ENCODE measurements around the gene CENPK. TPM values are rescaled to one million over a fixed set of nuclear protein-coding genes. Genes with fewer than 3 reads are reported as not detected.
"Not testable (repeated sequence)": the region's sequence is repeated elsewhere in the genome, so short reads cannot be mapped to it uniquely, and the experiment has no call there.

The CENPK gene, protein sequence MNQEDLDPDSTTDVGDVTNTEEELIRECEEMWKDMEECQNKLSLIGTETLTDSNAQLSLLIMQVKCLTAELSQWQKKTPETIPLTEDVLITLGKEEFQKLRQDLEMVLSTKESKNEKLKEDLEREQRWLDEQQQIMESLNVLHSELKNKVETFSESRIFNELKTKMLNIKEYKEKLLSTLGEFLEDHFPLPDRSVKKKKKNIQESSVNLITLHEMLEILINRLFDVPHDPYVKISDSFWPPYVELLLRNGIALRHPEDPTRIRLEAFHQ
- polyA plus RNA-seq (2013, experiment 1 of 2) = 32.7 TPM
- 43.0 TPM for polyA plus RNA-seq (2013, experiment 2 of 2)

GRCh38 chr5:65562731-65563701 is at the start of gene CENPK, which contains the start of gene PPWD1:
TSS of gene CENPK (minus strand) at chr5:65563168. CDS start at chr5:65554907, 8,261 bp downstream.
TSS of gene PPWD1 (plus strand) at chr5:65563296. CDS start at chr5:65563311, 15 bp downstream.
- H3K4me3 ChIP-seq (ENCODE audit: extremely low read depth, insufficient read depth, low read length, poor library complexity, severe bottlenecking) = peak within 1 kb of the TSS; percentile 91
- H3K27ac ChIP-seq (ENCODE audit: low read depth, low read length, severe bottlenecking) = peak within 1 kb of the TSS; percentile 97
- no peaks in the 10 kb centered on the region for H3K4me1 ChIP-seq (ENCODE audit: control insufficient read depth, insufficient read depth, low read length, poor library complexity, severe bottlenecking)
- H3K9me3 ChIP-seq (ENCODE audit: control insufficient read depth, low read length) = no peaks in the 10 kb centered on the region
- peaks cover 14% of the 10 kb centered on the region for H3K36me3 ChIP-seq (ENCODE audit: control insufficient read depth, insufficient read depth, low read length)
- 0% methylated on average over 30 to 32 of the region's 54 CpGs for WGBS, 2 experiments (ENCODE audit: insufficient coverage in 2 of 2)

DNA sequence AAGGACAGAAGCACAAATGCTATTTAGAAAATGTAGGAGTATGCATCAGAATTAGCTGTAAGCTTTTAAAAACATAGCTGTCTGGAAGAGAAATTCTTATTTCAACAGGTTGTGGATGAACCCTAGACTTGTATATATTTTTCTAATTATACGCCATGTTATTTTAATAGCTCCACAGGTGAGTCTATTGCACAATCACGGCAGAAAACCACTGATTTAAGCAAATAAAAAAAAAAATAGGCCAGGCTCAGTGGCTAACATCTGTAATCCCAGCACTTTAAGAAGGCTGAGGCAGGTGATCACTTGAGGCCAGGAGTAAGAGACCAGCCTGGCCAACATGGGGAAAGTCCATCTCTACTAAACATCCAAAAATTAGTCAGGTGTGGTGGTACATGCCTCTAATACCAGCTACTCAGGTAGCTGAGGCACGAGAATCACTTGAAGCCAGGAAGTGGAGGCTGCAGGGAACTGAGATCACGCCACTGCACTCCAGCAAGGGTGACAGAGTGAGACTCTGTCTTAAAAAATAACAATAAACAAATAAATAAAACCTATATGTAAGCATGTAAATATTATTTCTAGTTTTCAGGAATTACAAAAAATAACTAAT is 49.4 kb upstream of the CENPK start:
- WGBS, 2 experiments (ENCODE audit: insufficient coverage in 2 of 2) = 100% methylated on average over 1 of the region's 4 CpGs
- no peaks in the 10 kb centered on the region for H3K9me3 ChIP-seq (ENCODE audit: control insufficient read depth, low read length)
- H3K4me1 ChIP-seq (ENCODE audit: control insufficient read depth, insufficient read depth, low read length, poor library complexity, severe bottlenecking) = no peaks in the 10 kb centered on the region
- no peak overlapping the region for H3K27ac ChIP-seq (ENCODE audit: low read depth, low read length, severe bottlenecking)
- H3K4me3 ChIP-seq (ENCODE audit: extremely low read depth, insufficient read depth, low read length, poor library complexity, severe bottlenecking) = no peak overlapping the region
- H3K36me3 ChIP-seq (ENCODE audit: control insufficient read depth, insufficient read depth, low read length) = peaks cover 46% of the 10 kb centered on the region

DNA sequence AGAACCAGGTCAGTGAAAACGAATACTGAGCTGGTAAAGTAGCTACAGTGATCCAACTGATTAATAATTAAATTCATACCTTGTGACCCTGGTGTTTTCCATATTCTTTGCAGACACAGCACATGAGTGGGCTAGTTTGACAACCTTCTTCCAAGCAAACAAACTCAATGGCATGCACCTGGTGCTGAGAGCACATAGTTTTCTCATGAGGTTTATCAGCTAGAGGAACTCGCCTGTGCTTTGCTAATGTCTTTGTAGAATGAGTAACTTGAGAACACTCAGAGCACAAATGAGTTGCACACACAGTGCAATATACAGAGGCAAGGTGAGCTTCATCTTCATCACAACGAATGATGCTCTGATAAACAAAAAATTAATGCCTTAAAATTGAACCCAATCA is 48.6 kb upstream of the CENPK start:
- H3K27ac ChIP-seq (ENCODE audit: low read depth, low read length, severe bottlenecking) = no peak overlapping the region
- WGBS, 2 experiments (ENCODE audit: insufficient coverage in 2 of 2) = no CpG with 5 or more reads among the region's 3 CpGs

DNA sequence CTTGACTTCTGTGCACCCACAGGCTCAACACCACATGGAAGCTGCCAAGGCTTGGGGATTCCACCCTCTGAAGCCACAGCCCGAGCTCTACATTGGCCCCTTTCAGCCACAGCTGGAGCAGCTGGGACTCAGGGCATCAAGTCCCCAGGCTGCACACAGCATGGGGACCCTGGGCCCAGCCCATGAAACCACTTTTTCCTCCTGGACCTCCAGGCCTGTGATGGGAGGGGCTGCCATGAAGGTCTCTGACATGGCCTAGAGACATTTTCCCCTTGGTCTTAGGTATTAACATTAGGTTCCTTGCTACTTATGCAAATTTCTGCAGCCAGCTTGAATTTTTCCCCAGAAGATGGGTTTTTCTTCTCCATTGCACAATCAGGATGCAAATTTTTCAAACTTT is 38.8 kb upstream of the CENPK start:
- H3K4me1 ChIP-seq (ENCODE audit: control insufficient read depth, insufficient read depth, low read length, poor library complexity, severe bottlenecking); H3K9me3 ChIP-seq (ENCODE audit: control insufficient read depth, low read length); H3K27ac ChIP-seq (ENCODE audit: low read depth, low read length, severe bottlenecking); H3K4me3 ChIP-seq (ENCODE audit: extremely low read depth, insufficient read depth, low read length, poor library complexity, severe bottlenecking): not testable (repeated sequence)
- H3K36me3 ChIP-seq (ENCODE audit: control insufficient read depth, insufficient read depth, low read length) = peaks cover 76% of the 10 kb centered on the region
- WGBS, 2 experiments (ENCODE audit: insufficient coverage in 2 of 2) = 100% methylated on average over 1 of the region's 1 CpG; no CpG with 5 or more reads in 1 of the 2 experiments

More for the DNA sequence above, 48.6 kb upstream of the CENPK start:
- H3K4me1 ChIP-seq (ENCODE audit: control insufficient read depth, insufficient read depth, low read length, poor library complexity, severe bottlenecking) = no peaks in the 10 kb centered on the region
- H3K36me3 ChIP-seq (ENCODE audit: control insufficient read depth, insufficient read depth, low read length) = peaks cover 51% of the 10 kb centered on the region
- no peak overlapping the region for H3K4me3 ChIP-seq (ENCODE audit: extremely low read depth, insufficient read depth, low read length, poor library complexity, severe bottlenecking)
- H3K9me3 ChIP-seq (ENCODE audit: control insufficient read depth, low read length) = no peaks in the 10 kb centered on the region

DNA sequence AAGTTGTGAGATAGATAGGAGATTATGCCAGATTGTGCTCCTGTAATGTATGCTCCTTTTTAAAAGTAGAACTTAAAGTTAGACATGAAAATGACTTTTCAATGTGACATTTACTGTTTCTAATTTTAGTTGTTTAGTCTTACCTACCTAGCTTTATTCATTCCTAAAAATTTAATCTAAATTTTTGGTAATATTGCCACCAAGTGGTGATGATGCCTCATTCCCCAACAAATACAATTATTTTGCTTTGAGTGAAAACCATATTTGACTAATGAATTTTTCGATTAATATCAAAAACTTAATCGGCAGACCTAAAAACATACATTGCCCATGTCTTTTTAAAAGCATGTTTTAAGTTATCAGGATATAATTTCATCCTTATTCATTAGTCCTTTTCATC is 25.7 kb upstream of the CENPK start:
- WGBS, 2 experiments (ENCODE audit: insufficient coverage in 2 of 2) = no CpG with 5 or more reads among the region's 2 CpGs
- Histone ChIP-seq H3K36me3 (ENCODE audit: control insufficient read depth, insufficient read depth, low read length) (peaks cover 40% of the 10 kb centered on the region), H3K4me3 (ENCODE audit: extremely low read depth, insufficient read depth, low read length, poor library complexity, severe bottlenecking) (no peak overlapping the region)

DNA sequence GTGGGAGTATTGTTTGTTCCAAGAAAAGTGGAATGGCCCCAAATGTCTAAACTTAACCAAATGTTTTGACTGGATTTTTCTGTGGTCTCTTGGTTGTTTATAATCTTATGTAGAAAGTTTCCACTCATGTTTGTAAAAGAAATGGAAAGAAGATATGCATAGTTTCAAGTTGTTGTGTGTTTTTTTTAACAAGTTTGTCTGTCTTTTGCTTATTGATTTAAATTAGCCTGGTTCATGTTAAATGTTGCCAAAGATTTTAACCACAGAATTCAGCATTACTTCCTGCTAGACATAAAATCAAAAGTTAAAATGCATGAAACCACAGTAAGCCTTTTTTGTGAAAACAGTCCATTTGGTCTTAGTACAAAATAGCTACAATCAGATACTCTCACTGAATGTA is 14.2 kb upstream of the CENPK start:
- H3K9me3 ChIP-seq (ENCODE audit: control insufficient read depth, low read length) = no peaks in the 10 kb centered on the region
- H3K27ac ChIP-seq (ENCODE audit: low read depth, low read length, severe bottlenecking) = no peak overlapping the region
- H3K4me1 ChIP-seq (ENCODE audit: control insufficient read depth, insufficient read depth, low read length, poor library complexity, severe bottlenecking) = no peaks in the 10 kb centered on the region
- H3K36me3 ChIP-seq (ENCODE audit: control insufficient read depth, insufficient read depth, low read length) = peaks cover 44% of the 10 kb centered on the region
- H3K4me3 ChIP-seq (ENCODE audit: extremely low read depth, insufficient read depth, low read length, poor library complexity, severe bottlenecking) = no peak overlapping the region

More for the DNA sequence above, 25.7 kb upstream of the CENPK start:
- Histone ChIP-seq H3K4me1 (ENCODE audit: control insufficient read depth, insufficient read depth, low read length, poor library complexity, severe bottlenecking) (no peaks in the 10 kb centered on the region), H3K27ac (ENCODE audit: low read depth, low read length, severe bottlenecking) (no peak overlapping the region), H3K9me3 (ENCODE audit: control insufficient read depth, low read length) (no peaks in the 10 kb centered on the region)

- no peak overlapping the region for H3K27ac ChIP-seq (ENCODE audit: low read depth, low read length, severe bottlenecking)
- H3K36me3 ChIP-seq (ENCODE audit: control insufficient read depth, insufficient read depth, low read length) = peaks cover 26% of the 10 kb centered on the region
- 96 to 100% methylated on average over 1 to 2 of the region's 2 CpGs for WGBS, 2 experiments (ENCODE audit: insufficient coverage in 2 of 2)
- no peaks in the 10 kb centered on the region for H3K4me1 ChIP-seq (ENCODE audit: control insufficient read depth, insufficient read depth, low read length, poor library complexity, severe bottlenecking)
- H3K9me3 ChIP-seq (ENCODE audit: control insufficient read depth, low read length) = no peaks in the 10 kb centered on the region
- H3K4me3 ChIP-seq (ENCODE audit: extremely low read depth, insufficient read depth, low read length, poor library complexity, severe bottlenecking) = no peak overlapping the region
Measured at GRCh38 chr5:65570598-65571226, 7.7 kb upstream of the CENPK start.

GRCh38 chr5:65566505-65566904 is 3.5 kb upstream of the CENPK start:
- Histone ChIP-seq H3K27ac (ENCODE audit: low read depth, low read length, severe bottlenecking) (no peak overlapping the region), H3K9me3 (ENCODE audit: control insufficient read depth, low read length) (no peaks in the 10 kb centered on the region), H3K4me1 (ENCODE audit: control insufficient read depth, insufficient read depth, low read length, poor library complexity, severe bottlenecking) (no peaks in the 10 kb centered on the region), H3K4me3 (ENCODE audit: extremely low read depth, insufficient read depth, low read length, poor library complexity, severe bottlenecking) (no peak overlapping the region), H3K36me3 (ENCODE audit: control insufficient read depth, insufficient read depth, low read length) (peaks cover 14% of the 10 kb centered on the region)
- WGBS, 2 experiments (ENCODE audit: insufficient coverage in 2 of 2) = 94 to 100% methylated on average over 3 to 5 of the region's 5 CpGs

- H3K27ac ChIP-seq (ENCODE audit: low read depth, low read length, severe bottlenecking) = peak overlapping the region; percentile 97
- no peaks in the 10 kb centered on the region for H3K9me3 ChIP-seq (ENCODE audit: control insufficient read depth, low read length)
- WGBS, 2 experiments (ENCODE audit: insufficient coverage in 2 of 2) = 35 to 45% methylated on average over 4 to 5 of the region's 11 CpGs
- peak overlapping the region; percentile 91 for H3K4me3 ChIP-seq (ENCODE audit: extremely low read depth, insufficient read depth, low read length, poor library complexity, severe bottlenecking)
- H3K36me3 ChIP-seq (ENCODE audit: control insufficient read depth, insufficient read depth, low read length) = peaks cover 7% of the 10 kb centered on the region
- no peaks in the 10 kb centered on the region for H3K4me1 ChIP-seq (ENCODE audit: control insufficient read depth, insufficient read depth, low read length, poor library complexity, severe bottlenecking)
Measured at GRCh38 chr5:65563777-65564176, 809 bp upstream of the CENPK start.

GRCh38 chr5:65556718-65557117 is 6.2 kb downstream of the CENPK start:
- WGBS, 2 experiments (ENCODE audit: insufficient coverage in 2 of 2) = no CpG with 5 or more reads among the region's 3 CpGs

More at GRCh38 chr5:65556718-65557117, 6.2 kb downstream of the CENPK start:
- H3K36me3 ChIP-seq (ENCODE audit: control insufficient read depth, insufficient read depth, low read length) = peaks cover 40% of the 10 kb centered on the region
- no peak overlapping the region for H3K27ac ChIP-seq (ENCODE audit: low read depth, low read length, severe bottlenecking)
- H3K4me1 ChIP-seq (ENCODE audit: control insufficient read depth, insufficient read depth, low read length, poor library complexity, severe bottlenecking) = no peaks in the 10 kb centered on the region
- H3K9me3 ChIP-seq (ENCODE audit: control insufficient read depth, low read length) = no peaks in the 10 kb centered on the region
- no peak overlapping the region for H3K4me3 ChIP-seq (ENCODE audit: extremely low read depth, insufficient read depth, low read length, poor library complexity, severe bottlenecking)
